Esophagus squamous epithelium (tissue), 4 donors: ENCODE data around the gene DYRK1B.

Experiments
- POLR2A ChIP-seq, 4 donors: fragments of 450-650 bp; IDR thresholded peaks; one replicate each; pipeline ENCODE4 v1.6.1; 2017; ENCODE audit warnings: antibody characterized with exemption in 4 of 4, mild to moderate bottlenecking in 4 of 4, moderate library complexity in 3 of 4
- TF ChIP-seq, protein P1 (sequence below), 6 experiments: fragments of 450-650 bp in 4 of 6; fragments of 200-600 bp in 2 of 6; sonication (generic) in 2 of 6; IDR thresholded peaks; one replicate each; pipeline ENCODE4 v1.5.1; 2016 to 2019; ENCODE audit warnings: antibody characterized with exemption in 6 of 6, mild to moderate bottlenecking in 4 of 6, moderate library complexity in 4 of 6

DNA sequence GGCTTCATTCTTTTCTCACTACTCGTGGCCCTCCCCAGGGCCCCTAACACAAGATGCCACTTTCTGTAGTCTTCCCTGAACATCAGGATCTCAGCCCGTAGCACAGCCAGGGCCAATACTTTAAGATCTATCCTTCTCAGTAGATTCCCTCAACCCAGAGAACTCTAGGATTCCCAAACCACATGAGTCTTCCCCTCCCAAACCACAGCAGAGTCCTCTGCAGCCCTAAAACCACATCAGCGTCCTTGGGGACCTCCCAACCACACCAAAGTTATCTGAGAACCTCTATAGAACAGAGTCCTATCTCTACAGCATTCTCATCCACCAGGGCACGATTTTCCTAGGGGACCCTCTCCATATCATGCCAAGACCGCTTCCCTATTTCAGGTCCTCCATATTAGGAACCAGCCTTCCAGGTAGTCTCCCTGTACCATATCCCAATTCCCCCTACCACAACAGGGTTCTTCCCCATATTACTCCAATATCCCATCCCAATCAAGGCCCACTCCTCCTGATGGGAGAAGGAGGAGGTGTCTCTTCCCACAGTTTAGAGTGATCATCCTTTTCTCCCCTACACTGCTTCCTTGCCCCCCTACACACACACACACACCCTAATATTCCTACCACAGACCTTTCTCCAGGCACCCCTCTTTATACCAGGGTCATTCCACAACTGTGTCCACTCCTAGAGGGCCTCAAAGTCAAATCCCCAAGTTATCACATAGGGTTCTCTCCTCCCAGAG is 1.4 kb downstream of the DYRK1B start:
- TF ChIP-seq, protein P1, sequence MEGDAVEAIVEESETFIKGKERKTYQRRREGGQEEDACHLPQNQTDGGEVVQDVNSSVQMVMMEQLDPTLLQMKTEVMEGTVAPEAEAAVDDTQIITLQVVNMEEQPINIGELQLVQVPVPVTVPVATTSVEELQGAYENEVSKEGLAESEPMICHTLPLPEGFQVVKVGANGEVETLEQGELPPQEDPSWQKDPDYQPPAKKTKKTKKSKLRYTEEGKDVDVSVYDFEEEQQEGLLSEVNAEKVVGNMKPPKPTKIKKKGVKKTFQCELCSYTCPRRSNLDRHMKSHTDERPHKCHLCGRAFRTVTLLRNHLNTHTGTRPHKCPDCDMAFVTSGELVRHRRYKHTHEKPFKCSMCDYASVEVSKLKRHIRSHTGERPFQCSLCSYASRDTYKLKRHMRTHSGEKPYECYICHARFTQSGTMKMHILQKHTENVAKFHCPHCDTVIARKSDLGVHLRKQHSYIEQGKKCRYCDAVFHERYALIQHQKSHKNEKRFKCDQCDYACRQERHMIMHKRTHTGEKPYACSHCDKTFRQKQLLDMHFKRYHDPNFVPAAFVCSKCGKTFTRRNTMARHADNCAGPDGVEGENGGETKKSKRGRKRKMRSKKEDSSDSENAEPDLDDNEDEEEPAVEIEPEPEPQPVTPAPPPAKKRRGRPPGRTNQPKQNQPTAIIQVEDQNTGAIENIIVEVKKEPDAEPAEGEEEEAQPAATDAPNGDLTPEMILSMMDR (IDR thresholded peaks at IDR 0.05): no peak
- TF ChIP-seq POLR2A (IDR thresholded peaks at IDR 0.05): no peak
